Ovary (tissue), 9 donors: ENCODE data around the gene NEUROG1. TPM values are rescaled to one million over a fixed set of nuclear protein-coding genes. Genes with fewer than 3 reads are reported as not detected.

Source experiments
- DNase-seq, 5 donors: peaks; one replicate each; pipeline ENCODE4 v3.0.0-alpha.2; 2019 to 2020
- H3K27ac ChIP-seq, 2 donors: fragments of 200-600 bp; one replicate each; pipeline versions ENCODE4 v1.5.1 to v1.8.0; 2019 to 2022
- H3K27me3 ChIP-seq: fragments of 200-600 bp; one replicate; pipeline ENCODE4 v1.8.0; 2022
- H3K36me3 ChIP-seq: fragments of 200-600 bp; sonication (generic); one replicate; pipeline ENCODE4 v1.5.1; 2019
- H3K4me1 ChIP-seq: one replicate; pipeline ENCODE4 v1.8.1; 2013; ENCODE audit warnings: mild to moderate bottlenecking, moderate library complexity; ENCODE audit not compliant: insufficient read depth
- H3K4me3 ChIP-seq: fragments of 200-600 bp; sonication (generic); one replicate; pipeline ENCODE4 v1.5.1; 2017
- H3K9me3 ChIP-seq, 2 donors: fragments of 200-600 bp in 1 of 2; sonication (generic) in 1 of 2; one replicate each; pipeline versions ENCODE4 v1.5.1 to v1.8.1; 2013 to 2019; ENCODE audit warnings: mild to moderate bottlenecking in 1 of 2, moderate library complexity in 1 of 2
- CTCF ChIP-seq, 3 donors: fragments of 450-650 bp in 2 of 3; fragments of 200-600 bp in 1 of 3; IDR thresholded peaks; one replicate each; pipeline versions ENCODE4 v1.5.1 to v1.8.0; 2016 to 2022; ENCODE audit warnings: antibody characterized with exemption in 3 of 3, mild to moderate bottlenecking in 1 of 3
- EP300 ChIP-seq: sonication (generic); formaldehyde crosslinking; IDR thresholded peaks from one replicate; pipeline ENCODE4 v1.6.1; 2017; ENCODE audit warnings: antibody characterized with exemption
- POLR2A ChIP-seq: fragments of 450-650 bp; IDR thresholded peaks from one replicate; pipeline ENCODE4 v1.6.1; 2017; ENCODE audit warnings: antibody characterized with exemption, mild to moderate bottlenecking, moderate library complexity
- WGBS, 3 donors: extraction: QIAGEN DNeasy Blood & Tissue Kit in 1 of 3; methylation state at CpG; one replicate each; pipeline versions ENCODE4 v1.1.5 to v1.1.7; 2013 to 2017; 5-methylcytosine and 5-hydroxymethylcytosine counted together
- intact Hi-C, 4 donors: fragments of 100-400 bp; cut with DNase I; formaldehyde crosslinking; loops; one replicate each; pipeline versions ENCODE4 v1.11.0 to v1.15.1; 2022 to 2023
- polyA plus RNA-seq, 2 donors: library from polyadenylated mRNA; stranded (reverse); fragments of 200-250 nt in 1 of 2; fragments of 350-450 nt in 1 of 2; fragmentation: Illumina TruSeq in 1 of 2; extraction: RNeasy Lipid Tissue Mini Kit (QIAGEN cat#74804) in 1 of 2; gene quantifications; one replicate each; pipeline ENCODE4 v1.2.3, GENCODE V29; 2013 to 2014
- total RNA-seq, 7 donors: library from RNA; depleted of rRNA in 2 of 7; stranded (reverse); fragments of >200 nt in 2 of 7; fragmentation: NEBNext Ultra II Directional in 3 of 7; extraction: Animal tissue kit (Norgen Biotek cat#: 25700) in 3 of 7; gene quantifications; one replicate each; pipeline versions ENCODE4 v1.1.0 to v1.2.4, GENCODE V29; 2016 to 2023
- donor health status: DM: no; HTN: no; CAD: no; lungs with moderate emphysema.
- donor health status: DM: no; HTN: no; CAD: no.
- donor health status: Bipolar disorder and iron deficiency.
- donor health status: DM: yes; HTN: yes; CAD: no.
- donor health status: DM: no; HTN: no; CAD: no.
- donor health status: DM: yes; HTN: yes; CAD: no.

The NEUROG1 gene
- total and polyA plus RNA-seq, 9 donors: 0.06 TPM; not detected in 8

GRCh38 chr5:135509995-135510394 lies 25.8 kb downstream of the NEUROG1 start:
- Histone ChIP-seq H3K4me1 (no peaks in the 10 kb centered on the region), H3K9me3 (no peaks in the 10 kb centered on the region), H3K36me3 (no peaks in the 10 kb centered on the region), H3K27me3 (no peaks in the 10 kb centered on the region), H3K27ac (no peak overlapping the region), H3K4me3 (no peak overlapping the region)
- TF ChIP-seq CTCF (IDR thresholded peaks at IDR 0.05) (no peak), EP300 (no peak), POLR2A (no peak)
- intact Hi-C loops: no loop called here
- 67 to 75% (median 74%) methylated on average over 6 of the region's 6 CpGs for WGBS, 3 donors
- DNase-seq: no peak

GRCh38 chr5:135508496-135509005 lies 27.2 kb downstream of the NEUROG1 start:
- intact Hi-C loops: no loop called here
- DNase-seq: no peak
- 4 to 12% (median 5%) methylated on average over 16 of the region's 16 CpGs for WGBS, 3 donors
- Histone ChIP-seq H3K27me3 (no peaks in the 10 kb centered on the region), H3K27ac (no peak overlapping the region), H3K4me1 (no peaks in the 10 kb centered on the region), H3K9me3 (no peaks in the 10 kb centered on the region), H3K4me3 (no peak overlapping the region), H3K36me3 (no peaks in the 10 kb centered on the region)
- TF ChIP-seq EP300 (no peak), CTCF (IDR thresholded peaks at IDR 0.05) (no peak), POLR2A (no peak)

GRCh38 chr5:135505973-135506372 lies 29.8 kb downstream of the NEUROG1 start:
- H3K4me3 ChIP-seq: no peak overlapping the region
- intact Hi-C loops: no loop called here
- no peaks in the 10 kb centered on the region for H3K27me3 ChIP-seq
- 27 to 54% (median 31%) methylated on average over 2 of the region's 2 CpGs for WGBS, 3 donors
- H3K36me3 ChIP-seq: no peaks in the 10 kb centered on the region
- H3K27ac ChIP-seq: no peak overlapping the region
- DNase-seq: no peak
- TF ChIP-seq POLR2A (no peak), EP300 (no peak), CTCF (IDR thresholded peaks at IDR 0.05) (no peak)
- no peaks in the 10 kb centered on the region for H3K9me3 ChIP-seq
- H3K4me1 ChIP-seq: no peaks in the 10 kb centered on the region

GRCh38 chr5:135504376-135504775 lies 31.4 kb downstream of the NEUROG1 start:
- Histone ChIP-seq H3K27ac (no peak overlapping the region), H3K27me3 (no peaks in the 10 kb centered on the region), H3K4me3 (no peak overlapping the region), H3K36me3 (no peaks in the 10 kb centered on the region), H3K4me1 (no peaks in the 10 kb centered on the region), H3K9me3 (no peaks in the 10 kb centered on the region)
- no peak for DNase-seq
- TF ChIP-seq POLR2A (no peak), CTCF (IDR thresholded peaks at IDR 0.05) (no peak), EP300 (no peak)
- WGBS, 3 donors: 90 to 91% (median 91%) methylated on average over 3 of the region's 3 CpGs
- intact Hi-C loops: no loop called here
